GM19351 (cell line): Measurements from ENCODE around the gene MIA2.
A peak's percentile ranks its signal among the peaks of the same experiment; 100 is the strongest.
"Not testable (repeated sequence)": the region's sequence is repeated elsewhere in the genome, so short reads cannot be mapped to it uniquely, and the experiment has no call there.

ENCODE experiments used
- ATAC-seq: cut with Tn5 transposase; IDR thresholded peaks from one replicate; pipeline ENCODE4 v1.9.1; 2021; ENCODE audit warnings: mild to moderate bottlenecking, moderate library complexity; ENCODE audit not compliant: unreplicated experiment

Gene MIA2, protein sequence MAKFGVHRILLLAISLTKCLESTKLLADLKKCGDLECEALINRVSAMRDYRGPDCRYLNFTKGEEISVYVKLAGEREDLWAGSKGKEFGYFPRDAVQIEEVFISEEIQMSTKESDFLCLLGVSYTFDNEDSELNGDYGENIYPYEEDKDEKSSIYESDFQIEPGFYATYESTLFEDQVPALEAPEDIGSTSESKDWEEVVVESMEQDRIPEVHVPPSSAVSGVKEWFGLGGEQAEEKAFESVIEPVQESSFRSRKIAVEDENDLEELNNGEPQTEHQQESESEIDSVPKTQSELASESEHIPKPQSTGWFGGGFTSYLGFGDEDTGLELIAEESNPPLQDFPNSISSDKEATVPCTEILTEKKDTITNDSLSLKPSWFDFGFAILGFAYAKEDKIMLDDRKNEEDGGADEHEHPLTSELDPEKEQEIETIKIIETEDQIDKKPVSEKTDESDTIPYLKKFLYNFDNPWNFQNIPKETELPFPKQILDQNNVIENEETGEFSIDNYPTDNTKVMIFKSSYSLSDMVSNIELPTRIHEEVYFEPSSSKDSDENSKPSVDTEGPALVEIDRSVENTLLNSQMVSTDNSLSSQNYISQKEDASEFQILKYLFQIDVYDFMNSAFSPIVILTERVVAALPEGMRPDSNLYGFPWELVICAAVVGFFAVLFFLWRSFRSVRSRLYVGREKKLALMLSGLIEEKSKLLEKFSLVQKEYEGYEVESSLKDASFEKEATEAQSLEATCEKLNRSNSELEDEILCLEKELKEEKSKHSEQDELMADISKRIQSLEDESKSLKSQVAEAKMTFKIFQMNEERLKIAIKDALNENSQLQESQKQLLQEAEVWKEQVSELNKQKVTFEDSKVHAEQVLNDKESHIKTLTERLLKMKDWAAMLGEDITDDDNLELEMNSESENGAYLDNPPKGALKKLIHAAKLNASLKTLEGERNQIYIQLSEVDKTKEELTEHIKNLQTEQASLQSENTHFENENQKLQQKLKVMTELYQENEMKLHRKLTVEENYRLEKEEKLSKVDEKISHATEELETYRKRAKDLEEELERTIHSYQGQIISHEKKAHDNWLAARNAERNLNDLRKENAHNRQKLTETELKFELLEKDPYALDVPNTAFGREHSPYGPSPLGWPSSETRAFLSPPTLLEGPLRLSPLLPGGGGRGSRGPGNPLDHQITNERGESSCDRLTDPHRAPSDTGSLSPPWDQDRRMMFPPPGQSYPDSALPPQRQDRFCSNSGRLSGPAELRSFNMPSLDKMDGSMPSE (N-terminal part only)

DNA sequence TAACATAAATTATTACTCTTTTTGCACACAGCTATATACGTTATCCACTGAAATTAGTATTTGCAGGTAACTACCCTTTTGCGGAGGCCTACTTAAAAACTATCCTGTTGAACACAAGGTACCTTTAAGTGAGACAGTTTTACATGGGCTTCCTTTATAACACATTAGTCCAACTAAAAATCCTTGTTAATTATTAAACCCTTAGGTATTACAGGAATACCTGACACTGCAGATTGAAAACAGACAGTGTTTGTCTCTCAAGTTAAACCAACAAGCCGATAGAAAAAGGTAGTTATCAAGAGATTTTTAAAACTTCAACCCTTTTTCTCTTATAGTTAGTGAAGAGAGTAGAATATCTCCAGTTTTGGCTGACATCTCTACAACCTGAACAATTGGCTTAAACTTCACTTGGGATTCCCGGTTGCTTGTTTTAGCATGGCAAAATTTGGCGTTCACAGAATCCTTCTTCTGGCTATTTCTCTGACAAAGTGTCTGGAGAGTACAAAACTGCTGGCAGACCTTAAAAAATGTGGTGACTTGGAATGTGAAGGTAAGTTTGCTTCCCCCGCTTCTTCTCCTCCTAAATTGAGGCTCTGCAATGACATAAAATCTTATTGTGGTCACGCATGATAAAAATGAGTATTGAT lies at the start of gene MIA2:
Gene MIA2 (plus strand): TSS at position 236 of the 647 bp plus-strand sequence. CDS start 200 bp downstream, at position 436.
- no peak for ATAC-seq

DNA sequence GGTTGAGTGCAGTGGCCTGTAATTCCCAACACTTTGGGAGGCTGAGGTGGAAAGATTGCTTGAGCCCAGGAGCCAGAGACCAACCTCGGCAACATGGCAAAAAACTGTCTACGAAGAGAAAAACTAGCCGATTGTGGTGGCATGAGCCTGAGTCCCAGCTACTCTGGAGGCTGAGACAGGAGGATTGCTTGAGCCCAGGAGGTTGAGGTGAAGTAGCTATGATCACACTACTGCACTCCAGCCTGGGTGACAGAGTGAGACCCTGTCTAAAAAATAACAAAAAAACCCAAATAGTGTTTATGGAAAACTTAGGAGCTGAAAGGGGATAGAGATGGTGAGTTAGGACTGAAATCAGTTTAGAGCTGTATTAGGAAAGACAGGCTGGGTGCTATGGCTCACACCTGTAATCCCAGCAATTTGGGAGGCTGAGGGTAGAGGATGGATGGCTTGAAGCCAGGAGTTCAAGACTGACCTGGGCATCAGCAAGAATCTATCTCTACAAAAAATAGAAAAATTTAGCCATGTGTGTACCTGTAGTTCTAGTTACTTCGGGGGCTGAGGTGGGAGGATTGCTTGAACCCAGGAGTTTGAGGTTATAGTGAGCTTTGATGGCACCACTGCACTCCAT lies 49.0 kb upstream of the MIA2 start:
- no peak for ATAC-seq

DNA sequence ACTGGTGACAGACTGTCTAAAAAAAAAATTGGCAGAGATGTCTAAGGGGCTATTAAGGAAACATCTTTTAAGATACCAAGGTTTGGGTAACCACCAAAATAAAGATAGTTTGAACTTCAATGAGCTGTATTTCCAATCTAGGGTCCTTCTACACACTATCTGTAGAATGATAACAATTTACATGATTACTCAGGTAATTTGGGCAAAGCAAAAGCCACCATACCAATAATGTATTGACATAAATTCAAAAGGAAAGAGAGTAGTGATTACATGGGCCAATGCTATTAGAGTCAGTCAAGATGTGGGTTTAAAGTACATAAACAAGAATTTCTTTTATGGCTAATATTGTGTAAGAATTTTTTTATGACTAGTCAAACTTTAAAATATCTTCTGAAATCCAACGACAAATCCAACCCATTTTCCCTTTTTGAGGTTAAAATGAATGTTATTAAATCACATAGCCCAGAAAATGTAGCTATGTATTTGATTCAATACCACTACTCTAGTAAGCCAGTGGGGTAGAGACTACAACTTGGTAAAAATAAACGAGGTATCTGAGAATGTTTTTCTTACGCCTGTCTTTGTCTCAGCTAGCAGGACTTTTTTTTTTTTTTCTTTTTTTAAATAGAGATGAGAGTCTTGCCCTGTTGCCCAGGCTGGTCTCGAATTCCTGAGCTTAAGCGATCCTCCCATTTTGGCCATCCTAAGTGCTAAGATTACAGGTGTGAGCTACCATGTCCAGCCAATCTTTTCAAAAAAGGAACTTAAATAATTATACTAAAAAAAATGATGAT lies 48.3 kb upstream of the MIA2 start:
- ATAC-seq, result no peak

DNA sequence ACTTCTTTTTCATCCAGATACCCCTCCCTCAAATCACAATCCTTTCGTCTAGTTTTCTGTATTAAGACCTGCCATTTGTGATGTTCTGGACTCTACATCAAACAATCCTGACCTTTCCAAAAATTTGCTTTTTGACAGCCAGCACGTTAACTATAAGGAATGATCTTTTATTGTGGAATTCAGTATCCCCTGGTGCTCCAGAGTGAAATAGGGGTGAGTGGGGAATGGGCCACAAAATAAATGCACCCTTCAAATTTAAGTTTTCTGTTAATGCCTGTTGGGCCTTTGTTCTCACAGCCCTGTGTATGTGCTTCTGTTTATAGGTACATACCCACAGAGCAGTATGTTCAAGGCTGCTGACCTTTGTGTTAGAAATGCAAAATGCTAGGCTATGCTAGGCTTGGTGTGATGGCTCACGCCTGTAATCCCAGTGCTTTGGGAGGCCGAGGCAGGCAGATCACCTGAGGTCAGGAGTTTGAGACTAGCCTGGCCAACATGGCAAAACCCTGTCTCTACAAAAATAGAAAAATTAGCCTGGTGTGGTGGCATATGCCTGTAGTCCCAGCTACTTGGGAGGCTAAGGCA lies 46.7 kb upstream of the MIA2 start:
- ATAC-seq, result no peak

DNA sequence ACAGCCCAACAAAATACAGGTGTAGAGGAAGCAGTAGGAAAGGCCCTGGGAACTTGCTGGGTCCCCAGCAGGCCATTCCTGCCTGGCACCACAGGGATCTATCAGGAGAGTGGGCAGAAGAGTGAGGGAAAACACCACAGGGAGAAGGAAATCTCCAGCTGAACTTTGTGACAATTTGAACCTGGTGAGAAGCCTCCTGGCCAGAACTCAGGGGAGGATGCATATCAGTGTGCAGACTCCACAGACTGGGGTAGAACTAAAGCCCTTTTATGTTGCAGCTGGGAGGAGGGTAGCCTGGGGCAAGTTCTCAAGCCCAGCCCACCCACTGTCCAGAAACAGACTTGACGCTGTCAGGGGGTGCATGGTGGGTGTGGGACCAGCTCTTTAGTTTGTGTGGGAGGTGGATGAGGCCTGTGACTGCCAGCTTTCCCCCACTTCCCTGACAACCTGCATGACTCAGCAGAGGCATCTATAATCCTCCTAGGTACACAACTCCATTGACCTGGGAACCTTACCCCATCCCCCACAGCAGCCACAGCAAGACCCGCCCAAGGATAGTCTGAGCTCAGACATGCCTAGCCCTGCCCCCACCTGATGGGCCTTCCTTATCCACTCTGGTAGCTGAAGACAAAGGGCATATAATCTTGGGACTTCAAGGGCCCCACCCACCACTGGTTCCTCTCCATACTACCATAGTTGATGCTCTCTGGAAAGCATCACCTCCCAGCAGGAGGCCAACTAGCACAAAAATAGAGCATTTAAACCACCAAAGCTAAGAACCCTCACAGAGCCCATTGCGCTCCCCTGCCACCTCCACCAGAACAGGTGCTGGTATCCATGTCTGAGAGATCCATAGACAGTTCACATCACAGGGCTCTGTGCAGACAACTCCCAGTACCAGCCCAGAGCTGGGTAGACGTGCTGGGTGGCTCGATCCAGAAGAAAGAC lies 29.8 kb upstream of the MIA2 start:
- ATAC-seq, result no peak

DNA sequence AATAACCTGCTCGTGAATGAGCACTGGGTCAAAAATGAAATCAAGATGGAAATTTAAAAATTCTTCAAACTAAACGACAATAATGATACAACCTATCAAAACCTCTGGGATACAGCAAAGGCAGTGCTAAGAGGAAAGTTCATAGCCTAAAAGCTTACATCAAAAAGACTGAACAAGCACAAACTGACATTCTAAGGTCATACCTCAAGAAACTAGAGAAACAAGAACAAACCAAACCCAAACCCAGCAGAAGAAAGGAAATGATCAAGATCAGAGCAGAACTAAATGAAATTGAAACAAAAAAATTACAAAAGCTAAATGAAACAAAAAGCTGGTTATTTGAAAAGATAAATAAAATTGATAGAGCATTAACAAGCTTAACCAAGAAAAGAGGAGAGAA lies 26.3 kb upstream of the MIA2 start:
- ATAC-seq, result not testable (repeated sequence)

DNA sequence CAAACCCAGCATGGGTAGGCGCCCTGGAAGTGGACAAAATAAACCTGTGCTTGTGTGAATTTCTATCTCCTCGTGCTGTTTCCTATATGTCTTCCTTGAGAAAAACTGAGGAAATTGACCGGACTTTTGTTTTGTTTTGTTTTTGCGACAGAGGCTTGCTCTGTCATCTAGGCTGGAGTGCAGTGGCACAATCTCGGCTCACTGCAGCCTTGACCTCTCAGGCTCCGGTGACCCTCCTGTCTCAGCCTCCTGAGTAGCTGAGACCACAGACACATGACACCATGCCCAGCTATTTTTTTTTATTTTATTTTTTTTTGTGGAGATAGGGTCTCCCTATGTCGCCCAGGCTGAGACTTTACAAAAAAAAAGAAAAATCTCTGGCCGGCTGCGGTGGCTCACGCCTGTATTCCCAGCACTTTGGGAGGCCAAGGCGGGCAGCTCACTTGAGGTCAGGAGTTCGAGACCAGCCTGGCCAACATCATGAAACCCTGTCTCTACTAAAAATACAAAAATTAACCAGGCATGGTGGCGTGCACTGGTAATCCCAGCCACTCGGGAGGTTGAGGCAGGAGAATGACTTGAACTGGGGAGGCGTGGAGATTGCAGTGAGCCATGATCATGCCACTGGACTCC lies 22.5 kb upstream of the MIA2 start:
- no peak for ATAC-seq

DNA sequence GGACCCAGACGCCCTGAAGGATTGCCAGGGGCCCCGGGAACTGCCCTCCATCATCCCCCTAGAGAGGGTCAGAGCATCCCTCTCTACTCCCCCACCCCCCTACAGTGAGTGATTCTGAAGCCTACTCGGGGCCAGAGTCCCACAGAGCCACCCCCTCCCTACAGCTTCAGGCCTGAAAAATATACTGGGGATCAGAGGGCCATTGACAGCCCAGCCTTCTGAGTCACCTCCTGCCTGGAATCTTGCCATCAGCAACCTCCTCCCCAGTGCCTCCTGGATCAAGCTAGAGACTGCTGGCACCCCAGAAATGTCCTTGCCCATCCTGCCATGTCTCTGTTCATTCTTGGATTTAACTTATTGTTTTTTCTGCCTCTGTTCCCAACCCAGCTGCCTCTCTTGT lies 21.7 kb upstream of the MIA2 start:
- no peak for ATAC-seq

DNA sequence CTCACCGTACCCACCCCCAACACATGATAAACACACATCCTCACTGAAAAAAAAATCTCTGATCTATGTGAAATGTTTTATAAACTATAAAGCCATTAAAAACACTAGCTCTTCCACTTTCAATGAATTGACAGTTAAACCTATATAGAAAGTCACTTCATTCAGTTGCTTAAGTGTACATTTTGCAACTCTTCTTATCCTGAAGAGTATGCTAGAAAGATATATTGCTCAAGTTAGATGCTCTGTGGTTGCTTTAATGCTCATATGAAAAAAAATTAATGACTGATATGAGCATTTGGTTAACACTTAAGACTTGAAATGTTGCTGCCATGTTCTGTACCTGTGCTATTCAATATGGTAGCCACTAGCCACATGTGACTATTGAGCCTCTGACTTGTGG lies 21.0 kb upstream of the MIA2 start:
- ATAC-seq, result no peak

DNA sequence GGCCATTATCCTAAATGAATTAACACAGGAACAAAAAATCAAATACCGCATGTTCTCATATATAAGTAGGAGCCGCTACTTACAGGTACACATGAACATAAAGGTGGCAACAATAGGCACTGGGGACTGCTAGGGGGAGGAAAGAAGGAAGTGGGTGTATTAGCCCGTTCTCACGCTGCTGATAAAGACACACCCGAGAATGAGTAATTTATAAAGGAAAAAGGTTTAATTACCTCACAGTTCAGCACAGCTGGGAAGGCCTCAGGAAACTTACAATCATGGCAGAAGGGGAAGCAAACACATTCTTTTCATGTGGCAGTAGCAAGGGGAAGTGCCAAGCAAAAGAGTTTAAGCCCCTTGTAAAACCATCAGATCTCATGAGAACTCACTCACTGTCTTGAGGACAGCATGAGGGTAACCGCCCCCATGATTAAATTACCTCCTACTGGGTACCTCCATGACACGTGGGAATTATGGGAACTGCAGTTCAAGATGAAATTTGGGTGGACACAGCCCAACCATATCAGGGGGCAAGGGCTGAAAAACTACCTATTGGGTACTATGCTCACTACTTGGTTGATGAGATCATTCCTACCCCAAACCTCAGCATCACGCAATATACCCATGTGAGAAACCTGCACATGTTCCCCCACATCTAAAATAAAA lies 16.4 kb upstream of the MIA2 start:
- no peak for ATAC-seq

DNA sequence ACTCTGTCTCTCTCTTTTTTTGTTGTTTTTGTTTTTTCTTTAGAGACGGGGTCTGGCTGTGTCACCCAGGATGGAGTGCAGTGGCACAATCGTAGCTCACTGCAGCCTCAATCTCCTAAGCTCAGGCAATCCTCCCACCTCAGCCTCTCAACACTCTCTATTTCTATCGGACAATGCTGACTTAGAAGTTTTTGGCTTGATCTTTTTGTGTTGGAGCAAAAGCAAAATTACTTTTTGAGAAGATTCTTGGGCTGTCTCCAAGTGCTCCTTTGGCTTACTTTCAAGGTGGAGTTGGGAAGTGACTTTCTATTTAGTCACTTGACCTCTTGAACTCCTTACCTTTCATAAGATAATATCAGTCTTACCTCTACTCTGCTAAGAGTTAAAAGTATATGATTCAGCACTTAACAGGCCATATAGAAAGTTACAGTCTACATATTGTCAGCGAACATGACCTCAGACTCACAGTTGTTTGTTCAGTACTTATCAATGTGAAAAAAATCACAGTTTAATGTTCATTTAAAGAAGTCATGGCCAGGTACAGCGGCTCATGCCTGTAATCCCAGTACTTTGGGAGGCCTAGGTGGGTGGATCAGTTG lies 15.4 kb upstream of the MIA2 start:
- no peak for ATAC-seq

DNA sequence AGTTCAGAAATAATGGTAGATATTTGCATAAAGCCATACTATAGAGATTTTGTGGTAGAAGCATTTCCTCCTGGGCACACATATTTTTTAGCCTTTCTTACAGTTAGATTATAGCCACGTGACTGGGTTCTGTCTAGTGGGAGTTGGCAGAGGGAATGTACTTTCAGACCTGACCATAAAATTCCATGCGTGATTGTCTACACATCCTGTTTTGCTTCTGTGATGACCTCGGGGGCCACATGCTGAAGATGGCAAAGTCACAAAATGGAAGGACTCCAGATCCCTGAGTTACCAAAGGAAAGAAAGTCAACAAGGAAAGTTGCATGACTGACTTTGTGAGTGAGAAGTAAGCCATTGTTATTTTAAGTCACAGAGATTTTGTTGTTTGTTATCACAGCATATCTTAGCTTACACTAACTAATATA lies 14.6 kb upstream of the MIA2 start:
- ATAC-seq, result no peak

DNA sequence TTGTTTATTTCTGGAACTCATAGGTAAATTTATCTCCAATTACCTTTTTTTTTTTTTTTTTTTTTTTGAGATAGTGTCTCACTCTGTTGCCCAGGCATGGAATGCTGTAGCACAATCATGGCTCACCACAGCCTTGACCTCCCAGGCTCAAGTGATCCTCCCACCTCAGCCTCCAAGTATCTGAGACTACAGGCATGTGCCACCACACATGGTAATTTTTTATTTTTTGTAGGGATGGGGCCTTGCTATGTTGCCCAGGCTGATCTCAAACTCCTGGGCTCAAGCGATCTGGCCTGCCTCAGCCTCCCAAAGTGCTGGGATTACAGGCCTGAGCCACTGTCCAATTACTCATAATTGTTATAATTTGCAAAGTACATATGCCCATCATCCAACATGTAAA lies 13.2 kb upstream of the MIA2 start:
- not testable (repeated sequence) for ATAC-seq

DNA sequence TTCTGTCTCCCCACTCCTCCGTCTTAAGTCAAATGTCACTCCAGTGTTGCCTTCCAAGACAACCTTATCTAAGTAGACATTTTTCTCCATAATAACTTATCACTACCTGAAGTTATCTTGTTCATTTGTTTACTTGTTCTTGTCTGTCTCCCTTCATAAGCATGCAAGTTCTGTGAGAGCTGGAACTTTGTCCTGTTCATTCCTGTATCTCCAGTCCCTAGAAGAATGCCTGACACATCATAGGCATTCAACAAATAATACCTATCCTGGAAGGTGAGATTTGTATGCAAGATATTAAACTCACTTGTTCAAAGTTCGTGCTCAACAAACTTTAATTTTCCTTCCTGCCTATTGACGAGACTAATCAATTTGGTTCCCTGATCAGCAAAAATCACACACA lies 5.7 kb upstream of the MIA2 start:
- no peak for ATAC-seq

DNA sequence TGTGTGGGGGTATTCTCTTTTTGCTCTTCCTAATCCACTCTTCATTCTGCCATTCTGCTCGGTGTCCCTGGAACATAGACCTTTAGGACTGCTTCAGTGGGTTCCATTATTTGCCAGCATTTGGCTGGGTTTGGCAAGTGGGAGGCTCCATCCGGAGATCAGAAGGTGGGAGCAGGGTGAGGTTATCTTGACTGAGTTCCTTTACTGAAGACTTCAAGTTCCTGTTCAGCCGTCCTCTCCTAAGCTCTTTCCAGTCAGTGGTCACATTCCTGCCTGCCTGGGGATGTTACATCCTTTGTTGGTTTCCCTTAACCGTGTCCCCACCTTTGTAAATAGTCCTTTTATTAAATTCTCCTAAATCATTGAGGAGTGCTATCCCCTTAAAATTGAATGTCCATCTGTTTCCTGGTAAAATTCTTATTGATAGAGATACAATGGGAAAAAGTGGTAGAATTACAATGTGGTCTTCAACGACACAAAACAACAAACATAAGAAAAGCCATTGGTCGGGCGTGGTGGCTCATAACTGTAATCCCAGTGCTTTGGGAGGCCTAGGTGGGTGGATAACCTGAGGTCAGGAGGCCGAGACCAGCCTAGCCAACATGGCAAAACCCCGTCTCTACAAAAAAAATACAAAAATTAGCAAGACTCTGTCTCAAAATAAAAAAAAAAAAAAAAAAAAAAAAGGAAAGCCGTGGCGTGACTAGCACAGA lies 5.0 kb upstream of the MIA2 start:
- ATAC-seq, result no peak

DNA sequence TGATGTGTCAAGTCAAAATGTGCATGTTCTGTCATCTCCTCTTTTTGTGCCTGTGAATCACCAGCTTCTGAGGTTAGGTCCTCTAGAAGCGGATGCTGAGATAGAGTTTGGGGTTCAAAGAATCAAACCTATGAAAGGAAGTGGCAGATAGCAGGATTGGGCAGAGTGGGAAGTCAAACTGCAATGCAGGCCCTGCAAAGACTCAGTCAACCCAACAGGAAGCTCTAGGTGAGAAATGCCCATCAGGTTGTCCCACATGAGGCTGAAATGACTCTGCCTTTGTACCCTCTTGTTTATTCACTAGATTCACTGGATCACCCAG lies 4.5 kb upstream of the MIA2 start:
- ATAC-seq, result peak; percentile 38
